Epithelial cell of esophagus (primary cell): ENCODE results near the gene WDFY2.

Experiments used
- DNase-seq: peaks from one replicate; pipeline ENCODE4 v3.0.0; 2010; ENCODE audit warnings: low read depth
- H3K4me3 ChIP-seq: 2 replicates; pipeline ENCODE4 v1.5.1; 2011; ENCODE audit warnings: mild to moderate bottlenecking, low read length, control low read depth
- TF ChIP-seq, protein P1 (sequence below): IDR thresholded peaks from 2 replicates; pipeline ENCODE4 v1.5.1; 2011; ENCODE audit warnings: low read depth, mild to moderate bottlenecking, low read length, control low read depth, inconsistent platforms; ENCODE audit not compliant: insufficient read depth; ENCODE audit errors: missing control alignments

The WDFY2 gene

DNA sequence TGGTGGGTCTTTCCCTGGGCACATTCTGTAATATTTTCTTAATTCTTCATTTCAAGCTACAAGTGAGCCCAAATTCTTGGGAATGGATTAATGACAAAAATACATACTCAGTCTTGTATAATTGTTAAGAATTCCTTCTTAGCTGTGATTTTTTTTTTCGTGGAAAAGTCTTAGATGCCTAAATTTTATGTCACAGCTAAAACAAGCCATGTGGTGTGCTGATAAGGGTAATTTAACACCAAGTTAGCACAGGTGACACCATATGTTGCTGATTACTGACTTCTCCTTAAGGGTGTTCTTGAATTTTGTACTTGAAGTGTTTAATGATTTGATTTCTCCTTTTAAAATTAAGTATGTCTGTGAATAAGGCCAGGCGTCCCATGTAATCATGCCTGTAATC is 29.3 kb downstream of the WDFY2 start:
- no peak overlapping the region for H3K4me3 ChIP-seq
- TF ChIP-seq, protein P1, sequence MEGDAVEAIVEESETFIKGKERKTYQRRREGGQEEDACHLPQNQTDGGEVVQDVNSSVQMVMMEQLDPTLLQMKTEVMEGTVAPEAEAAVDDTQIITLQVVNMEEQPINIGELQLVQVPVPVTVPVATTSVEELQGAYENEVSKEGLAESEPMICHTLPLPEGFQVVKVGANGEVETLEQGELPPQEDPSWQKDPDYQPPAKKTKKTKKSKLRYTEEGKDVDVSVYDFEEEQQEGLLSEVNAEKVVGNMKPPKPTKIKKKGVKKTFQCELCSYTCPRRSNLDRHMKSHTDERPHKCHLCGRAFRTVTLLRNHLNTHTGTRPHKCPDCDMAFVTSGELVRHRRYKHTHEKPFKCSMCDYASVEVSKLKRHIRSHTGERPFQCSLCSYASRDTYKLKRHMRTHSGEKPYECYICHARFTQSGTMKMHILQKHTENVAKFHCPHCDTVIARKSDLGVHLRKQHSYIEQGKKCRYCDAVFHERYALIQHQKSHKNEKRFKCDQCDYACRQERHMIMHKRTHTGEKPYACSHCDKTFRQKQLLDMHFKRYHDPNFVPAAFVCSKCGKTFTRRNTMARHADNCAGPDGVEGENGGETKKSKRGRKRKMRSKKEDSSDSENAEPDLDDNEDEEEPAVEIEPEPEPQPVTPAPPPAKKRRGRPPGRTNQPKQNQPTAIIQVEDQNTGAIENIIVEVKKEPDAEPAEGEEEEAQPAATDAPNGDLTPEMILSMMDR, result no peak
- no peak for DNase-seq

DNA sequence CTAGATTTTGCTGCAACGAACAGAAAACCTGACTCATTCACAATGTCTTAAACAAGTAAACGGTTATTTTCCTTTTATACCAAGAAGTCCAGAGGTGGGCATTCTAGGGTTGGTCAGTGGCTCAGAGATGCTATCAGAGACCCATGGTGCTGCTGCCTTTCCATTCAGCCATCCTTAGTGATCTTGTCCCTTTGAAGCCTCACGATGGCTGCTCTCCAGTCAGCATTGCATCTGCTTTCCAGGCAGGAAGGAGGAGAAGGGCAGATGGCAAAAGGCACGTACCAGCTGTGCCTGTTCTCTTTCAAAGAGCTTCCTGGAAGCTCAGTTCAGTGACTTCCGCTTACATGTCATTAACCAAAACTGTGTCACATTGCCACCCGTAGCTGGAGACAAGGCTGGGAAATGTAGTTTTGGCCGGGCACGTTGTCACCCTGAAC is 30.1 kb downstream of the WDFY2 start:
- TF ChIP-seq, protein P1, result no peak
- no peak overlapping the region for H3K4me3 ChIP-seq
- DNase-seq, result no peak

DNA sequence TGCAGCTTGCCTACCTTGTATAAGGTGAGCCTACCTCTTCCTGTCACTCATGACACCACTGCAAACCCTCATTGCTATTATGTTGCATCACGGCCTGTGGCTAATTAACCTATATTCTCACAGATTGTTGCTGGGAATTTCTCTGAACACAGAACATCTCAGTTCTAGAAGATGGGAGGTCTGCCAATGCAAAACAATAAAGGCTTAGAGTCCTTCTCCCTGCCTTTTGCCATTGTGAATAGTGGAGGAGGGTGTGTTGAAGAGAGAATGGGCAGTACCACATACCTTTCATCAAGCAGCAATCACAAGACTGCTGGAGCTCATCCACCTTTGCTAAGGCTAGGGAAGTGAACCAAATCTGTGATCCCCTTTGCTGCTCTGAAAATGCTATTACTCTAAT is 34.4 kb downstream of the WDFY2 start:
- TF ChIP-seq, protein P1, result no peak

DNA sequence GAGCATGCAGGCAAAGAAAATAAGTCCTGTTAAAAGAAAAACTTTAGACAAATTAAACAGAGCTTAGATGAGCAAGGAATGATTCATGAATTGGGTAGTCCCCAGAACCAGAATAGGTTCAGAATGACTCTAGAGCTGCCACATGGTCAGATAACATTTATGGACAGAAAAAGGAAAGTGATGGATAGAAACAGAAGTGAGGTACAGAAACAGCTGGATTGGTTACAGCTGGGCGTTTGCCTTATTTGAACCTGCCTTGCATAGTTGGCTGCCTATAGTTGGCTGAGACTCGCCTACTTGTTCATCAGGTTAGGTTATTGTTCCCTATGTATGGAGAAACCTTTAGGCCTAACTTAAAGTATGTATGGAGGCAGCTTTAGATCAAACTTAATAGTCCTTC is 35.4 kb downstream of the WDFY2 start:
- H3K4me3 ChIP-seq, result no peak overlapping the region
- TF ChIP-seq, protein P1, result no peak
- peak; percentile 56 for DNase-seq

More for the DNA sequence above, 34.4 kb downstream of the WDFY2 start:
- H3K4me3 ChIP-seq, result no peak overlapping the region
- peak; percentile 32 for DNase-seq

DNA sequence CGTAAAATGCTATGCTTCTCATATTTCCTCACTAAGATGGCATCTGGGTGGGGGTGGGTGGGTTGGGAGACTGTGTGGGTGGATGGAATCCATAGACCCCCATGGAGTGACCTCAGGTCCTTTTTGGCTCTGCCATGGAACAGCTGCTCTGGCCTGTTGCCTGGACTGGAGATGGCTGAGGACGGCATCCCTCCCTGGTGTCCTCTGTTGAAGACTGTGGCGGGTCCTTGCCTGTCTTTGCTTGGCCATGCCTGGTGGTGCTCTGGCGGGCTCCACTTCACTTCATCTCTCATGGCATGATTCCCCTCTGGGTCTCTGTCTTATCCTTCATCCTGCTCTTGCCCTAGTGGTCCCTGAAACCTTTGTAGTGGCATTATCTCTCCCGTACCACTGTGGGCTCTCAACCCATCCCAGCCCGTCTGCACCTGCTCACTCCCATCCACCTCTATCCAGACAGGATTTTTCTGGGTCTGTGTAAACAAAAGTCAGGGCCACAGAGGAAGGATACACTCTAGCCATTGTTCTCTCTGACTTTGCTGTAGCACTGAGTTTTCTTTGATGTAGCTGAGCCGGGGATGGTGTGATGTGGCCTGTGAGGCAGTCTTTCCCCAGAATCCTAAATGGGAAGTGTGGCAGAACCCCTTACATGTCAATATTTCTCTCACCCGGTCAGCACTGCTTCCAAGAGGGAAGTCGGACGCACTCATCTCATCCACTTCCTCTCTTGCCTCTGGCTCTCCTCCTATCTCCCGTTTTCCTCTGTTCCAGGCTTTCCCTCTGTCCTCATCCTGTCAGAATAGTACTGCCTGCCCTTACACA is 36.1 kb downstream of the WDFY2 start:
- TF ChIP-seq, protein P1, result no peak
- no peak overlapping the region for H3K4me3 ChIP-seq
- no peak for DNase-seq

DNA sequence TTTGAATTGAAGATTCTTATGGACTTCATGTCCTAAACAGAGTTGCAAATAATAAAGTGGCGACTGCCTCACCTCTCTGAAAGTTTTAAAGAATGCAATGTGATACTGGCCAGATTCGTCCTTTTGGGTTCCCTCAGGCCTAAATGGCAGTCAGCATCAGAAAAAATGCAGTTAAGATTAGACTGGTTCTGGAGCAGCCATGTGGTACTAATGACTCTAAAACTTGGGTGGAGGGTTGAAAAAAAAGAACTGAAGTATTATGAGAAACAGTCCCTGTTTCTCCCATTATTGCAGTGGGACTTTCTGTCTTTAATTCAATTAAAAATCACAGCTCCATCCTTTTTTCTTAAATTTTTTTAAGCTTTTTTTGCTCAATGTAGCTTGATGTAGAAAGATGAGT is 37.3 kb downstream of the WDFY2 start:
- TF ChIP-seq, protein P1, result no peak
- DNase-seq, result no peak
- H3K4me3 ChIP-seq, result no peak overlapping the region

DNA sequence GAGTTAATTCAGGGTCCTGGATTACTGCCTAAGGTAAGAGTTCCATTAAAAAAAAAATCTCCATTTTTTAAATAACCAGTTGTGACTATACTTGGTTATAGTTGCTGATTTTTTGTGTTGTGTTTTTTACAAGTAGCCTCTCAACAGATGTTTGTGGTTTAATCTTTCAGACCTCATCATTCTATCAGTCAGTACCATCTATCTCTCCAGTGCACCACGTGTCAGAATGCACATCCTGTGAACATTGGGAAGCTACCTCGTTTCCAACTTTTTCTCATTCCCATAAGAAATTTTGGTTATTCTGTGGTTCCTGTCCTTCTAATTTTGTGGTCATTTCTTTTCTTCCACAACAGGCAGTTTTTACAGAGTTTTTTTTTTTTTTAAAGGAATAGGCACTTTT is 39.2 kb downstream of the WDFY2 start:
- no peak overlapping the region for H3K4me3 ChIP-seq
- DNase-seq, result no peak
- TF ChIP-seq, protein P1, result no peak
